Muscle layer of duodenum (tissue), 2 donors: ENCODE measurements around the gene ZFR2.
"Not testable (repeated sequence)": the region's sequence is repeated elsewhere in the genome, so short reads cannot be mapped to it uniquely, and the experiment has no call there.

Experiments
- H3K27ac ChIP-seq: one replicate; pipeline ENCODE4 v1.7.0; 2013; ENCODE audit warnings: mild to moderate bottlenecking, low read length
- H3K27me3 ChIP-seq: one replicate; pipeline ENCODE4 v1.7.0; 2013; ENCODE audit warnings: low read depth, mild to moderate bottlenecking, control low read depth, low read length
- H3K36me3 ChIP-seq, 2 donors: one replicate each; pipeline ENCODE4 v1.7.0; 2013; ENCODE audit warnings: low read length in 2 of 2, control low read depth in 1 of 2, mild to moderate bottlenecking in 1 of 2; ENCODE audit not compliant: insufficient read depth in 2 of 2, control insufficient read depth in 1 of 2
- H3K4me1 ChIP-seq, 2 donors: one replicate each; pipeline ENCODE4 v1.7.0; 2013; ENCODE audit warnings: low read length in 2 of 2, mild to moderate bottlenecking in 2 of 2, control low read depth in 1 of 2, moderate library complexity in 1 of 2; ENCODE audit not compliant: insufficient read depth in 2 of 2, control insufficient read depth in 1 of 2
- H3K4me3 ChIP-seq, 2 donors: one replicate each; pipeline ENCODE4 v1.7.0; 2013; ENCODE audit warnings: low read length in 2 of 2, low read depth in 1 of 2, mild to moderate bottlenecking in 1 of 2
- H3K9me3 ChIP-seq, 2 donors: one replicate each; pipeline ENCODE4 v1.7.0; 2013; ENCODE audit warnings: low read length in 2 of 2, control low read depth in 1 of 2, mild to moderate bottlenecking in 1 of 2; ENCODE audit not compliant: control insufficient read depth in 1 of 2
- donor health status: healthy.

Gene ZFR2

DNA sequence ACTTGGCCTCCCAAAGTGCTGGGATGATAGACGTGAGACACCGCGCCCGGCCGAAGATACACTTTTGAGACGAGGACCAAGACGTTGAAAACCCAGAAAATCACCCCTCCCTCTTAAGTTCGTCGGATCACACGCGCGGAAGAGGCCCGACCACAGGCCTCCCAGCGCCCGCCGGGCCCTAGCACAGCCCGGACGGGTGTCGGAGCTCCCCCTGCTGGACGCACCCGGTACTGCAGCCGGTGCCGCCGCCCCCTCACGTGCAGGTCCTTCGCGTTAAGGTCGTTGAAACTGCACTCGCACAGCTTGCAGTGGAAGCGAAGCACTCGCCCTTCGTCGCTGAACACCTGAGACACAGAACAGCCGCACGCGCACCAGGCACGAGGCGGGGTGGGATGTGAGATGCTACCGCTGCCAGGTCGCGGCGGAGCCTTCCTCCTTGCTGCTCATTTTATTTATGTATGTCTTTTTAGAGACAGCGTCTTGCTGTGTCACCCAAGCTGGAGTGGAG lies 46.9 kb downstream of the ZFR2 start:
- no peaks in the 10 kb centered on the region for H3K36me3 ChIP-seq
- H3K4me3 ChIP-seq, result no peak overlapping the region
- H3K9me3 ChIP-seq, result no peaks in the 10 kb centered on the region
- no peak overlapping the region for H3K27ac ChIP-seq
- no peaks in the 10 kb centered on the region for H3K4me1 ChIP-seq
- no peaks in the 10 kb centered on the region for H3K27me3 ChIP-seq

DNA sequence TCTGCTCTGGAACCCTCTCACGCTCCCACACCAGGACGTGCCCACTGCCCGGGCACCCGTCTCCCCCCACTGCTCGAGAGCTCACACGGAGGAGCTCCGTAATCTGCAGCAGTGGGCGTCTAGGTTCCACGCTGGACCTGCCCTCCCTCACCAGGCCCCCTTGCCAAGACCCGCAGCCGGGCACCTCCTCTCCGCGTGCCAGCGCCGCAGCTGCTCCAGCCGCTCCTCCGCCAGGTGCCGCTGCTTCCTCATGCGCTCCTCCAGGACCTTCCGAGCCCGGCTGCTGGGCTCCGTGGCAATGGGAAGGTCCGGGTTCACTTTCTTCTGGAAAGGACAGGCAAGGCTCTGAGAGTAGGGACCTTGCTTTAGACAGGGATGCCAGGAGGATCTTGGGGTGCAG lies 47.7 kb downstream of the ZFR2 start:
- no peak overlapping the region for H3K4me3 ChIP-seq
- no peaks in the 10 kb centered on the region for H3K36me3 ChIP-seq
- H3K27me3 ChIP-seq, result no peaks in the 10 kb centered on the region
- H3K27ac ChIP-seq, result no peak overlapping the region
- H3K9me3 ChIP-seq, result no peaks in the 10 kb centered on the region
- no peaks in the 10 kb centered on the region for H3K4me1 ChIP-seq

GRCh38 chr19:3819989-3820388 lies 48.8 kb downstream of the ZFR2 start:
- Histone ChIP-seq H3K9me3 (no peaks in the 10 kb centered on the region), H3K27me3 (no peaks in the 10 kb centered on the region), H3K27ac (no peak overlapping the region), H3K36me3 (no peaks in the 10 kb centered on the region), H3K4me1 (no peaks in the 10 kb centered on the region), H3K4me3 (no peak overlapping the region)

DNA sequence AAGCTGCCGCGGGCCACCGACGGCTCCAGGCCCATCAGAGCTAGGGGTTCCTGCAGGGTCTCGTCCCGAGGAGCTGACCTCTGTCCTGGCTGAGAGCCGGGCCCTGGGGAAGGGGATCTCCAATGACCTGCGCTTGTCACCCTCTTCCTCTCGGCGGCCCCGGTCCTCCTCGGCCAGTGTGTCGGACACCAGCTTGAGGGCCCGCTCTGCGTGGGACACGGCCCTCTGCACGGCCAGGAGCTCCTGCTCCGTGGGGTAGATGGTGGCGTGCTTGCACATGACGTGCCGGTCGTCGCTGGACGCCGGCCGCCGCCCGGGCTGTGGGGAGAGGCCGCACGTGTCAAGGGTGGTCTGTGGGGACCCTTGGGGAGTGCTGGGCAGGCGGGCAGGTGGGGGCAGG lies 49.9 kb downstream of the ZFR2 start:
- Histone ChIP-seq H3K4me3 (no peak overlapping the region), H3K9me3 (no peaks in the 10 kb centered on the region), H3K36me3 (no peaks in the 10 kb centered on the region), H3K27me3 (no peaks in the 10 kb centered on the region), H3K4me1 (no peaks in the 10 kb centered on the region), H3K27ac (no peak overlapping the region)

DNA sequence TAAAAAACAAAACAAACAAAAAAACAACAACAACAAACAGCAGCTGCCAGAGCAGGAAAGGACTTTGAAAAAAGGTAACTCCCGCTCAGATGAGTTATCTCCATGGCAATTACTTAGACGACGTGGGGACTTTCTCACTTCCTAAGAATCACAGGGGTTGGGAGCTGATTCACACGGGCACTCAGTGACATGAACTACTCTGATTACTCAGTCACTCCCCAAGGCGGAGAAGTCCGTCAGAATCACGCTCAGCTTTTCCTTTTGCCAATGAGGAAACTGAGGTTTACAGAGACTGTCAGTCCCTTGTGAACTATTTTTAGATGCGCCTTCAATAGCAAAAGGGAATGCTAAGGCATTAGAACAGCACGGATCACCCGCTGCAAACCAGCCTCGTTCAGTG lies 50.4 kb downstream of the ZFR2 start:
- no peaks in the 10 kb centered on the region for H3K4me1 ChIP-seq
- no peaks in the 10 kb centered on the region for H3K27me3 ChIP-seq
- no peak overlapping the region for H3K4me3 ChIP-seq
- H3K27ac ChIP-seq, result no peak overlapping the region
- H3K36me3 ChIP-seq, result no peaks in the 10 kb centered on the region
- no peaks in the 10 kb centered on the region for H3K9me3 ChIP-seq

- H3K27me3 ChIP-seq, result no peaks in the 10 kb centered on the region
- no peaks in the 10 kb centered on the region for H3K4me1 ChIP-seq
- no peaks in the 10 kb centered on the region for H3K36me3 ChIP-seq
- no peak overlapping the region for H3K4me3 ChIP-seq
- H3K27ac ChIP-seq, result no peak overlapping the region
- H3K9me3 ChIP-seq, result no peaks in the 10 kb centered on the region
Observed at GRCh38 chr19:3817761-3818160, 51.1 kb downstream of the ZFR2 start.

- H3K9me3 ChIP-seq, result no peaks in the 10 kb centered on the region
- H3K27ac ChIP-seq, result no peak overlapping the region
- H3K4me3 ChIP-seq, result no peak overlapping the region
- no peaks in the 10 kb centered on the region for H3K4me1 ChIP-seq
- H3K36me3 ChIP-seq, result no peaks in the 10 kb centered on the region
- H3K27me3 ChIP-seq, result no peaks in the 10 kb centered on the region
Observed at GRCh38 chr19:3816566-3817218, 52.1 kb downstream of the ZFR2 start.

- H3K4me3 ChIP-seq, H3K27me3 ChIP-seq, H3K27ac ChIP-seq, H3K36me3 ChIP-seq, H3K9me3 ChIP-seq, H3K4me1 ChIP-seq: not testable (repeated sequence)
Observed at GRCh38 chr19:3816148-3816547, 52.7 kb downstream of the ZFR2 start.

- no peaks in the 10 kb centered on the region for H3K27me3 ChIP-seq
- H3K4me1 ChIP-seq, result no peaks in the 10 kb centered on the region
- no peak overlapping the region for H3K27ac ChIP-seq
- H3K4me3 ChIP-seq, result no peak overlapping the region
- no peaks in the 10 kb centered on the region for H3K36me3 ChIP-seq
- H3K9me3 ChIP-seq, result no peaks in the 10 kb centered on the region
Observed at GRCh38 chr19:3814648-3815047, 54.2 kb downstream of the ZFR2 start.

- Histone ChIP-seq H3K4me3 (no peak overlapping the region), H3K4me1 (no peaks in the 10 kb centered on the region), H3K27me3 (no peaks in the 10 kb centered on the region), H3K27ac (no peak overlapping the region), H3K9me3 (no peaks in the 10 kb centered on the region), H3K36me3 (no peaks in the 10 kb centered on the region)
Observed at GRCh38 chr19:3813473-3814392, 55.1 kb downstream of the ZFR2 start.

- Histone ChIP-seq H3K27ac (no peak overlapping the region), H3K27me3 (no peaks in the 10 kb centered on the region), H3K9me3 (no peaks in the 10 kb centered on the region), H3K4me1 (no peaks in the 10 kb centered on the region), H3K36me3 (no peaks in the 10 kb centered on the region), H3K4me3 (no peak overlapping the region)
Observed at GRCh38 chr19:3810708-3811355, 58.0 kb downstream of the ZFR2 start.
